ENCODE data around the gene OR7G3.
A peak's percentile ranks its signal among the peaks of the same experiment; 100 is the strongest.

The OR7G3 gene

GRCh38 chr19:9126900-9127405, at the start of gene OR7G3:
Gene OR7G3 (minus strand): TSS chr19:9126950. CDS start chr19:9126950, 0 bp downstream.
- DNase-seq (ENCODE audit: low spot score): no peak

- no peak for DNase-seq (ENCODE audit: low spot score)
These were observed 48.6 kb upstream of the OR7G3 start for GRCh38 chr19:9175326-9175725.

GRCh38 chr19:9171393-9171991, 44.7 kb upstream of the OR7G3 start:
- DNase-seq (ENCODE audit: low spot score): peak; percentile 9

GRCh38 chr19:9166846-9167245, 40.1 kb upstream of the OR7G3 start:
- peak; percentile 17 for DNase-seq (ENCODE audit: low spot score)

- no peak for DNase-seq (ENCODE audit: low spot score)
These were observed 38.5 kb upstream of the OR7G3 start for GRCh38 chr19:9165261-9165660.

DNA sequence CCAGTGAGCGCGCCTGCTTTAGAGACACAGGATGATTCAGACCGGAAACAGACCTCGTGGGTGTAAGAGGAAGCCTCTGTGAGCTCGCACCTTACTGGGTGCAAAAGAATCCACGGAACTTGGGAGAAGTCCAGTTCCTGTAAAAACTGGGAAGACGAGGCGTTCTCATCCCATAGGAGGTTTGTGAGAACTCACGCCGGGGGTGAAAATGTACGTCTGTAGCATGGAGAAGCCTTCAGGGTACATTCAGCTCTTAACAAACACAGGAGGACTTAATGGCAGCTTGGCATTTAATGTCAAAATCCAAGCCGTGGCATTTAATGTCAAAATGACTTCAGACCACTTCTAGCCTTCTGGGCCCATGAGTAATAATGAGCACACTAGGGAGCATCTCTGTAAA, 34.7 kb upstream of the OR7G3 start:
- DNase-seq (ENCODE audit: low spot score): no peak

GRCh38 chr19:9159891-9160290, 33.1 kb upstream of the OR7G3 start:
- no peak for DNase-seq (ENCODE audit: low spot score)

GRCh38 chr19:9156304-9156703, 29.6 kb upstream of the OR7G3 start:
- DNase-seq (ENCODE audit: low spot score): no peak

GRCh38 chr19:9155591-9155990, 28.8 kb upstream of the OR7G3 start:
- DNase-seq (ENCODE audit: low spot score): no peak

- no peak for DNase-seq (ENCODE audit: low spot score)
These were observed 24.6 kb upstream of the OR7G3 start for GRCh38 chr19:9151367-9151766.

- no peak for DNase-seq (ENCODE audit: low spot score)
These were observed 23.9 kb upstream of the OR7G3 start for GRCh38 chr19:9150650-9151049.

DNA sequence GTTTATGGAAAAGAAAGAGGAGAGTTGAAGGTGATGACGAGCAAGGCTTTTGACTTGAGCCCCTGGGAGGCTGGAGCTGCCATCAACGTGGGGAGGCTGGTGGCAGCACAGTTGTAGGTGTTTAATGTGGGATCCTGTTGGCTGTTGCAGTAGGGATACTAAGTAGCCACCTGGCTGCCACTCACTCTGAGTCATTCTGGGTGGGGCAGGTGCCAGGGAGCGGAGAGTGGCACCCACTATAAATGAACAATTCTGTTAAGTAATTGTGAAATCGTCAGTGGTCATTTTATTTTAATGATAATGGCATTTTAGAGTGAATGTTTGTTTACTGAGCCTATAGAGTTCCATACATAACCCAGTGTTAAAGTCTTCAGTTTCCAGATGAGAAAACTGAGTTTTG, 23.2 kb upstream of the OR7G3 start:
- no peak for DNase-seq (ENCODE audit: low spot score)

GRCh38 chr19:9148697-9149096, 21.9 kb upstream of the OR7G3 start:
- DNase-seq (ENCODE audit: low spot score): no peak

- no peak for DNase-seq (ENCODE audit: low spot score)
These were observed 20.1 kb upstream of the OR7G3 start for GRCh38 chr19:9146882-9147281.

DNA sequence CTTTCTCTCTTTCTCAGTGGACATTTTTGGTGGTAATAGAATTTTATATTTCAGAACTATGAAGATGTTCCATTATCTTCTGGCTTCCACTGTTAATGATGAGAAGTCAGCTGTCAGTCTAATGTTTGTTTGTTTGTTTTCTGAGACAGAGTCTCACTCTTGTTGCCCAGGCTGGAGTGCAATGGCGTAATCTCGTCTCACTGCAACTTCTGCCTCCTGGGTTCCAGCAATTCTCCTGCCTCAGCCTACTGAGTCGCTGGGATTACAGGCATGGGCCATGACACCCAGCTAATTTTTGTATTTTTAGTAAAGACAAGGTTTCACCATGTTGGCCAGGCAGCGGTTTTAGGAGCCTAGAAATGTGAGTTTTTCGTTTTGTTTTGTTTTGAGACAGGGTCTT, 18.2 kb upstream of the OR7G3 start:
- DNase-seq (ENCODE audit: low spot score): no peak

DNA sequence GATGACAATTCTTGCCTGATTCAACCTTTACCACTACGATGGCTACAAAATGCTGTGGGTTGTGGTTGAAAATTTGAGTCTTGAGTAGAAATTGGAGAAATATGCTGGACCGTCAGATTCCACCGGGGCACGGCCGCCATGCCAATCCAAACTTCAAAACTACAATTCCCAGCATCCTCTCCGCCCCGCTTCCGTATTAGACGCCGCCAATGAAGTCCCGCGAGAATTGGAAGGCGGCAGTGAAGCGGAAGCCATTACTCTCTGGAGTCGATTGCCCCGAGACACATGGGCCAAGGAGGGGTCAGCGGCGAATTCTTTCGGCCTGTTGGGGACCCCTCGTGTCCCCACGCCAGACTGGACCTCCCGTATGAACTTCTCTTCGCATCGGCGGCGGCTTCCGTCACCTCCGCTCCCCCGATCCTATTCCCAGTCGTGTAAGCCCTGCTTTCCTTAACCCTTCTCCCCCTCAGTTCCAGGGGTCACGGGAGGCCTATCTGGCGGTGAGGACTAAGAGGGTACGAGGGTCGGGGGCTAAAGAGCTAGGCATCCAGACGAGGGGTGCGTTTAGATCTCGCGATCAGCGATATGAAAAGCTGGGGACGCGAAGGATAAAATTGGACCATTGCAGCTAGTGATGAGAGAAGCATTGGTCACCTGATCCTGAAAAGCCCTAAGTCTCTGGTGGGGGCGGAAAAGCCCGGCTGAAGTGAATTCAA, 13.6 kb upstream of the OR7G3 start, which contains the start of gene ZNF317:
TSS of gene ZNF317 (plus strand) at position 239 of the 716 bp plus-strand sequence. CDS start 15,620 bp downstream, outside the sequence.
- peak; percentile 93 for DNase-seq (ENCODE audit: low spot score)

DNA sequence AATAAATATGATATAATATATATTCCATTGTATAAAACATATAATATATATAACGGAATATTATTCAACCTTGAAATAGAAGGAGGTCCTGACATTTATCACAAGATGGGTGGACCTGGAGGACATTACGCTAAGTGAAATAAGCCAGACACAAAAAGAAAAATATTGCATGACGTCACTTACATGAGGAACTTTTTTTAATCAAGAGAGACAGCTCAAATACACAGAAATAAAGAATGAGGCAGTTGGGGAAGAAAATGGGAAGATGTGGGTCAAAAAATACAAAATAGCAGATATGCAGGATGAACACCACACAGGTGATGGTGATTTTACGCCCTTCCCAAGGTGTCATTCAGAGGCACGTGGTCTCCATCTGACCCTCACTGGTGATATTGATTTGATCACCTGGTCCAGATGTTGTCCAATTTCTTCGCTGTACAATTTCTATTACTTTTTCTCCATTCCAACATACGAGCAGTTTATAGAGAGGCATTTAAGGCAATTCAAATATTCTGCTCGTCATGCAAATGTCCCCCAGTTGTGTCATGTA, 12.9 kb upstream of the OR7G3 start:
- no peak for DNase-seq (ENCODE audit: low spot score)

GRCh38 chr19:9132422-9132821, 5.7 kb upstream of the OR7G3 start:
- DNase-seq (ENCODE audit: low spot score): no peak

- DNase-seq (ENCODE audit: low spot score): peak; percentile 31
These were observed 4.2 kb upstream of the OR7G3 start for GRCh38 chr19:9130965-9131364.

- DNase-seq (ENCODE audit: low spot score): no peak
These were observed 1.4 kb upstream of the OR7G3 start for GRCh38 chr19:9128171-9128570.

GRCh38 chr19:9116547-9116946, 10.2 kb downstream of the OR7G3 start:
- DNase-seq (ENCODE audit: low spot score): no peak

- DNase-seq (ENCODE audit: low spot score): no peak
These were observed 11.4 kb downstream of the OR7G3 start, which contains the start of gene OR7G1 for GRCh38 chr19:9115307-9115813. Gene OR7G1 (minus strand): TSS chr19:9115763. CDS start chr19:9115763, 0 bp downstream.

GRCh38 chr19:9109959-9110358, 16.8 kb downstream of the OR7G3 start:
- no peak for DNase-seq (ENCODE audit: low spot score)

All from pons (tissue), 1 donor.